Peyer's patch (tissue), 4 donors: ENCODE data around the gene PJA1. TPM values are rescaled to one million over a fixed set of nuclear protein-coding genes. Genes with fewer than 3 reads are reported as not detected.

ENCODE experiments used
- DNase-seq, 3 donors: peaks; one replicate each; pipeline ENCODE4 v3.0.0-alpha.2; 2017 to 2019
- H3K27ac ChIP-seq, 4 donors: fragments of 200-600 bp; sonication (generic); one replicate each; pipeline ENCODE4 v1.5.1; 2016 to 2019
- H3K27me3 ChIP-seq, 2 donors: fragments of 200-600 bp; sonication (generic); one replicate each; pipeline ENCODE4 v1.5.1; 2019
- H3K36me3 ChIP-seq, 3 donors: fragments of 200-600 bp; sonication (generic); one replicate each; pipeline ENCODE4 v1.5.1; 2016 to 2019
- H3K4me1 ChIP-seq, 4 donors: fragments of 200-600 bp; sonication (generic); one replicate each; pipeline ENCODE4 v1.5.1; 2016 to 2019
- H3K4me3 ChIP-seq, 4 donors: fragments of 200-600 bp; sonication (generic); 1 replicate in 3 of 4; 2 replicates in 1 of 4; pipeline ENCODE4 v1.5.1; 2016 to 2019; ENCODE audit warnings: mild to moderate bottlenecking in 1 of 4
- H3K9me3 ChIP-seq, 4 donors: fragments of 200-600 bp; sonication (generic); one replicate each; pipeline ENCODE4 v1.5.1; 2016 to 2019; ENCODE audit warnings: mild to moderate bottlenecking in 1 of 4
- POLR2A ChIP-seq, 2 donors: fragments of 450-650 bp; IDR thresholded peaks; one replicate each; pipeline ENCODE4 v1.5.1; 2017; ENCODE audit warnings: antibody characterized with exemption in 2 of 2, mild to moderate bottlenecking in 2 of 2, moderate library complexity in 2 of 2
- total RNA-seq, 4 donors: library from RNA; depleted of rRNA; stranded (reverse); fragments of >200 nt; gene quantifications; one replicate each; pipeline ENCODE4 v1.1.0, GENCODE V29; 2016
- TF ChIP-seq, protein P1 (sequence below), 6 experiments: fragments of 450-650 bp in 4 of 6; fragments of 200-600 bp in 2 of 6; sonication (generic) in 1 of 6; IDR thresholded peaks; one replicate each; pipeline ENCODE4 v1.5.1; 2017 to 2019; ENCODE audit warnings: antibody characterized with exemption in 6 of 6, mild to moderate bottlenecking in 3 of 6, moderate library complexity in 1 of 6

Gene PJA1
- total RNA-seq, 4 donors from 2014 or later, result 4.2 to 50.3 (median 6.1) TPM

DNA sequence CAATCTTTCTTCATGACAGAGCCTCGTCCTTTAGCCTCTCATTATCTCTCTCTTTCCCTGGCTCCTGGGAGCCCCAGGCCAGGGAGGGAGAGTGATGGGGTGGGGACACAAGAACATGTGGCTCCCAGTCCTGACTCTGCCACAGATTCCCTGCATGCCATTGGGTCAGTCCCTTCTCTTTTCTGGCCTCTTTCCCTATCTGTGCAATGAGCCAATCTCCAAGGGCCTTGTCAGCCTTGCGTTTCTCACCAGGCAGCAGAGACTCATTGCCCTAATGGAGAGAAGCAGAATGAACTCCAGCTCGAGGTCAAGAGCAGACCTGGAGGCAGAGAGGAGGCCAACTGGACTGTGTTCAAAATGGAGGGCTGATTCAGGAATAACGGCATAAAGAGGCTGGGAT, 38.4 kb upstream of the PJA1 start:
- no peak overlapping the region for H3K27ac ChIP-seq
- no peaks in the 10 kb centered on the region for H3K27me3 ChIP-seq
- TF ChIP-seq POLR2A (IDR thresholded peaks at IDR 0.05), result no peak
- TF ChIP-seq, protein P1, sequence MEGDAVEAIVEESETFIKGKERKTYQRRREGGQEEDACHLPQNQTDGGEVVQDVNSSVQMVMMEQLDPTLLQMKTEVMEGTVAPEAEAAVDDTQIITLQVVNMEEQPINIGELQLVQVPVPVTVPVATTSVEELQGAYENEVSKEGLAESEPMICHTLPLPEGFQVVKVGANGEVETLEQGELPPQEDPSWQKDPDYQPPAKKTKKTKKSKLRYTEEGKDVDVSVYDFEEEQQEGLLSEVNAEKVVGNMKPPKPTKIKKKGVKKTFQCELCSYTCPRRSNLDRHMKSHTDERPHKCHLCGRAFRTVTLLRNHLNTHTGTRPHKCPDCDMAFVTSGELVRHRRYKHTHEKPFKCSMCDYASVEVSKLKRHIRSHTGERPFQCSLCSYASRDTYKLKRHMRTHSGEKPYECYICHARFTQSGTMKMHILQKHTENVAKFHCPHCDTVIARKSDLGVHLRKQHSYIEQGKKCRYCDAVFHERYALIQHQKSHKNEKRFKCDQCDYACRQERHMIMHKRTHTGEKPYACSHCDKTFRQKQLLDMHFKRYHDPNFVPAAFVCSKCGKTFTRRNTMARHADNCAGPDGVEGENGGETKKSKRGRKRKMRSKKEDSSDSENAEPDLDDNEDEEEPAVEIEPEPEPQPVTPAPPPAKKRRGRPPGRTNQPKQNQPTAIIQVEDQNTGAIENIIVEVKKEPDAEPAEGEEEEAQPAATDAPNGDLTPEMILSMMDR (IDR thresholded peaks at IDR 0.05), result no peak
- H3K4me3 ChIP-seq, result no peak overlapping the region
- DNase-seq, result no peak
- no peaks in the 10 kb centered on the region for H3K9me3 ChIP-seq
- no peaks in the 10 kb centered on the region for H3K4me1 ChIP-seq
- no peaks in the 10 kb centered on the region for H3K36me3 ChIP-seq

DNA sequence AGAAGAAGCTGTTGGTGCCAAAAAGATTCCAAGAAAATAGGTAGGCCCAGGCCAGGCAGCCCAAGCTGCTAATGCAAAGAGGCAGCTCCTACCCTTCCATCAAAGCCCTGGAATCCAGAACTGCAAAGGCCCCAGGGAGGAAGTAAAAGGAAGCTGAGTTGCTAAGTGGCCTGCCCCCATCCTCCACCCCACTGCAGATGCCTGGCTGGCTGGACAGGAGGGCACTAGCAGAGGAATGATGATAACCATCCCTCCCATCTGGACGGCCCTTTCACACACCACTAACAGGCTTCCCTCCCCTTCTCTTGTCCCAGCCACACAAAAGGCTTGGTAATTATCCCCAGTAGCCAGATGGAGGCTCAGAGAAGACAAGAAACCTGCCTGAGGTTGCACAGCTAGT, 32.4 kb upstream of the PJA1 start:
- Histone ChIP-seq H3K27ac (no peak overlapping the region), H3K36me3 (no peaks in the 10 kb centered on the region), H3K9me3 (no peaks in the 10 kb centered on the region), H3K4me1 (no peaks in the 10 kb centered on the region), H3K27me3 (no peaks in the 10 kb centered on the region), H3K4me3 (no peak overlapping the region)
- no peak for DNase-seq
- no peak for TF ChIP-seq POLR2A (IDR thresholded peaks at IDR 0.05)
- TF ChIP-seq, protein P1 (IDR thresholded peaks at IDR 0.05), result no peak

DNA sequence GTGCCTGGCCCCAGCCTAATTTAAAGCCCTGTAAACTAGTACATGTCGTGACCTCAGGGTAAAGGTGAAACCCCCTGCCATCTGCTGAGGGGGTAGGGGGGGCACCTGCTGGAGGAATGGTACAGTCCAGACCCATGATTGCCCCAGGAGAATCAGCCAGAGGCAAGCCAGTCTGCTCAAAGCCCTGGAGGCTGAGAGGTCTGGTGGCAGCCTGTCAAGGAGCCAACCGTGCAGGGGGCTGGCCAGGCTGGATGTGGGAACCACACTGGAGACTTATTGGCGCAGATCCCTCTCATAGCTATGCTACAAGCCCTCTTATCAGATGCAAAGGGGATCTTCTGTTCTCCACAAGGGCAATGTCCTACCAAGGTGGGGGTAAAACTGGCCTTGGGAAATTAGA, 31.4 kb upstream of the PJA1 start:
- Histone ChIP-seq H3K36me3 (no peaks in the 10 kb centered on the region), H3K9me3 (no peaks in the 10 kb centered on the region), H3K4me3 (no peak overlapping the region), H3K27me3 (no peaks in the 10 kb centered on the region), H3K27ac (no peak overlapping the region), H3K4me1 (no peaks in the 10 kb centered on the region)
- no peak for TF ChIP-seq POLR2A (IDR thresholded peaks at IDR 0.05)
- TF ChIP-seq, protein P1 (IDR thresholded peaks at IDR 0.05), result no peak
- DNase-seq, result no peak

DNA sequence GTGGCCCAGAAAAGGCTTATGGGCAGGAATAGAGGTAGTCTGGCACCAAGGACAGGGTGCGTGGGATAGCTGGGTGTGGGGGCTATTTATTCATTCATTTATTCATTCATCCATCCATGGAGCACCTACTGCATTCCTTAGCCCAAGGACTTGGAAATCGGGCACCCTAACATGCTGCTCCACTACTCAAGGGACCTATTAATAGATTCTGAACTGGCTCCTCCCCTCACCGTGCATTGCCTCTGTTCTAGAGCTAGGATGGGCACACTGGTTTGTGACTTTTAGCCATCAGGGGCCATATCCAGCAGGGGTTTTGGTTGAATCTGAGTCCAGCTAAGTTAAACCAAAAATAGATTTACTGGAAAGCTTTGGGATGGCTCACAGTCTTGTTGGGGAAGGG, 30.6 kb upstream of the PJA1 start:
- Histone ChIP-seq H3K27me3 (no peaks in the 10 kb centered on the region), H3K4me1 (no peaks in the 10 kb centered on the region), H3K9me3 (no peaks in the 10 kb centered on the region), H3K4me3 (no peak overlapping the region), H3K36me3 (no peaks in the 10 kb centered on the region), H3K27ac (no peak overlapping the region)
- TF ChIP-seq POLR2A (IDR thresholded peaks at IDR 0.05), result no peak
- TF ChIP-seq, protein P1 (IDR thresholded peaks at IDR 0.05), result no peak
- DNase-seq, result no peak

DNA sequence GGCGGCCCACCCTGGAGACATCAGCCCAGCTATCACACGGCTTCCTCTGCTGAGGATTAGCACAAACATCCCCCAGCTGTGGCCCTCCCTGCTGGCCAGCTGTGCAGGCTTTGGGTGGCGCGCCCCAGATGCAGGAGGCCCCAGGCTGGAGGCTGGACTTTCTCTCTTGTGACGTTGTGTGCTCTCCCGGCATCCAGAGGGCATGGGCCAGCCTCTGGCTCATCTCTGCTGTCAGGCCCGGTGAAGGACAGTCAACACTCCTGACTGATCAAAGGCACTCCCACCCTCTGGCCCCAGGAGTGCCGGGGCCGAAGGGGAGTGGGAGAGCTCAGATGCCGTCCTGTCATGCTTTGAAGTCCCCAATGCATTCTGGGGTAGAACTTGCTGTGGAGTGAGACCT, 29.9 kb upstream of the PJA1 start:
- no peaks in the 10 kb centered on the region for H3K9me3 ChIP-seq
- DNase-seq, result no peak
- TF ChIP-seq, protein P1 (IDR thresholded peaks at IDR 0.05), result no peak
- no peak for TF ChIP-seq POLR2A (IDR thresholded peaks at IDR 0.05)
- H3K4me1 ChIP-seq, result no peaks in the 10 kb centered on the region
- no peak overlapping the region for H3K27ac ChIP-seq
- no peaks in the 10 kb centered on the region for H3K27me3 ChIP-seq
- no peak overlapping the region for H3K4me3 ChIP-seq
- no peaks in the 10 kb centered on the region for H3K36me3 ChIP-seq

DNA sequence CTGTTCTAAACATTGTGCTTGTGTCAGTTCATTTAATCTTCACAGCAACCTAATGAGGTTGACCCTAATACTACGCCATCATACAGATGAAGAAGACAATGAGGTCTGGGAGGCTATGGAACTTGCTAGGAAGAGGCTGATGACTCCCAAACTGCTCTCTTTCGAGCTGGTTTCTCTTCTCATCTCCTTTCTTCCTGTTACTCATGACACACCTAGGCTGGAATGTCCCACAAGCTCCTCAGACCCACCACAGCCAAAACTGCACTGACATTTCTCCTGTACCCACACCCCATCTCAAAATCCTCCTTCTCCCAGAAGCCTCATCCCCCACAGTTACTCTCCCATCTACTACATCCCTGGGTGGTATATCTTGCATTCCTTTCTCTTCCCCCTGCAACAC, 27.4 kb upstream of the PJA1 start:
- Histone ChIP-seq H3K4me1 (no peaks in the 10 kb centered on the region), H3K27ac (no peak overlapping the region), H3K27me3 (no peaks in the 10 kb centered on the region), H3K4me3 (no peak overlapping the region), H3K9me3 (no peaks in the 10 kb centered on the region), H3K36me3 (no peaks in the 10 kb centered on the region)
- DNase-seq, result no peak
- TF ChIP-seq POLR2A (IDR thresholded peaks at IDR 0.05), result no peak
- TF ChIP-seq, protein P1 (IDR thresholded peaks at IDR 0.05), result no peak
